Gastroesophageal sphincter (tissue), 4 donors: ENCODE measurements around the gene TMEM150B. TPM values are rescaled to one million over a fixed set of nuclear protein-coding genes. Genes with fewer than 3 reads are reported as not detected.
A peak's percentile ranks its signal among the peaks of the same experiment; 100 is the strongest.

Experiments
- ATAC-seq: fragments of 150-250 bp; one replicate; pipeline ENCODE4 v1.9.1; 2016; ENCODE audit warnings: mild to moderate bottlenecking, moderate library complexity
- H3K27ac ChIP-seq, 4 donors: fragments of 200-600 bp; sonication (generic) in 3 of 4; 1 replicate in 3 of 4; 2 replicates in 1 of 4; pipeline ENCODE4 v1.5.1; 2016 to 2019
- H3K27me3 ChIP-seq: fragments of 200-600 bp; sonication (generic); one replicate; pipeline ENCODE4 v1.5.1; 2019
- H3K36me3 ChIP-seq, 2 donors: fragments of 200-600 bp; sonication (generic); one replicate each; pipeline ENCODE4 v1.5.1; 2019; ENCODE audit warnings: control low read depth in 1 of 2
- H3K4me1 ChIP-seq, 3 donors: fragments of 200-600 bp; sonication (generic); 1 replicate in 2 of 3; 2 replicates in 1 of 3; pipeline ENCODE4 v1.5.1; 2016 to 2019; ENCODE audit warnings: control low read depth in 2 of 3
- H3K4me3 ChIP-seq, 2 donors: fragments of 200-600 bp; sonication (generic); one replicate each; pipeline ENCODE4 v1.5.1; 2019; ENCODE audit warnings: mild to moderate bottlenecking in 1 of 2, moderate library complexity in 1 of 2
- H3K9me3 ChIP-seq, 3 donors: fragments of 200-600 bp; sonication (generic); one replicate each; pipeline ENCODE4 v1.5.1; 2017 to 2019; ENCODE audit warnings: control low read depth in 2 of 3
- CTCF ChIP-seq, 4 experiments: fragments of 200-600 bp in 2 of 4; fragments of 450-650 bp in 2 of 4; sonication (generic) in 1 of 4; IDR thresholded peaks; one replicate each; pipeline ENCODE4 v1.5.1; 2017 to 2019; ENCODE audit warnings: antibody characterized with exemption in 4 of 4, mild to moderate bottlenecking in 2 of 4, moderate library complexity in 2 of 4
- EP300 ChIP-seq: sonication (generic); formaldehyde crosslinking; IDR thresholded peaks from one replicate; pipeline ENCODE4 v1.6.1; 2017; ENCODE audit warnings: antibody characterized with exemption, mild to moderate bottlenecking
- POLR2A ChIP-seq, 2 donors: fragments of 450-650 bp; IDR thresholded peaks; one replicate each; pipeline ENCODE4 v1.6.1; 2017; ENCODE audit warnings: antibody characterized with exemption in 2 of 2, mild to moderate bottlenecking in 2 of 2, moderate library complexity in 1 of 2
- POLR2AphosphoS5 ChIP-seq: sonication (generic); formaldehyde crosslinking; IDR thresholded peaks from one replicate; pipeline ENCODE4 v1.6.1; 2017; ENCODE audit warnings: antibody characterized with exemption
- WGBS, 2 donors: methylation state at CpG; one replicate each; pipeline ENCODE4 v1.1.5; 2018; ENCODE audit warnings: low coverage in 1 of 2; 5-methylcytosine and 5-hydroxymethylcytosine counted together
- total RNA-seq, 4 donors: library from RNA; depleted of rRNA; stranded (reverse); fragments of >200 nt; gene quantifications; one replicate each; pipeline ENCODE4 v1.1.0, GENCODE V29; 2016

TMEM150B gene, protein sequence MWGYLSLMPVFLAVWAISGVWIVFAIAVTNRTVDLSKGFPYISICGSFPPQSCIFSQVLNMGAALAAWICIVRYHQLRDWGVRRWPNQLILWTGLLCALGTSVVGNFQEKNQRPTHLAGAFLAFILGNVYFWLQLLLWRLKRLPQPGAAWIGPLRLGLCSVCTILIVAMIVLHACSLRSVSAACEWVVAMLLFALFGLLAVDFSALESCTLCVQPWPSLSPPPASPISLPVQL
- 10 to 100 TPM in 1 of 4 donors, 1 to 10 TPM in 2, not detected in 1; 2.2 to 12.4 (median 3.3) TPM for total RNA-seq

DNA sequence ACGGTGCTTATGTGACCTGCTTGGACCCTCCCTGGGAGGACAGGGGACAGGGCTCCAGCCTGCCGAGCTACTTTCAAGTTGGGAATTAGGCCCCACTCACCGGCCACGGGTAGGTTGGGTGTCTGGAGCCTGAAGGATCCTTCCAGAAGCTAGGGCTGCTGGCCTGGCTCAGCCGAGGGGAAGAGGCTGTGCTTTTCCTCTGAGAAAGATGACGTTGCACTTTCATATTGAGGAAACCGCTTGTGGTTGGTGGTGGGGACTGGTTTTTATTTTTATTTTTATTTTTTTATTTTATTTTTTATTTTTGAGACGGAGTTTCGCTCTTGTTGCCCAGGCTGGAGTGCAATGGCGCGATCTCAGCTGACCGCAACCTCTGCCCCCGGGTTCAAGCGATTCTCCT is at the start of gene TMEM150B:
Gene TMEM150B, minus strand, starts transcription at position 170 of the 400 bp plus-strand sequence. CDS start 4,305 bp downstream, outside the sequence.
- H3K36me3 ChIP-seq, result no peaks in the 10 kb centered on the region
- no peaks in the 10 kb centered on the region for H3K9me3 ChIP-seq
- peak within 1 kb of the TSS in 1 of 4 donors; percentile 49 for H3K27ac ChIP-seq
- peaks cover 0 to under 1% (median 0%) of the 10 kb centered on the region in 3 donors for H3K4me1 ChIP-seq
- TF ChIP-seq POLR2A (IDR thresholded peaks at IDR 0.05) (no peak), POLR2AphosphoS5 (no peak), CTCF (IDR thresholded peaks at IDR 0.05) (no peak), EP300 (no peak)
- ATAC-seq, result no peak
- peaks cover 25% of the 10 kb centered on the region for H3K27me3 ChIP-seq
- H3K4me3 ChIP-seq, result peak within 1 kb of the TSS in 1 of 2 donors; percentile 8
- 76 to 90% methylated on average over 6 to 12 of the region's 14 CpGs for WGBS, 2 donors

DNA sequence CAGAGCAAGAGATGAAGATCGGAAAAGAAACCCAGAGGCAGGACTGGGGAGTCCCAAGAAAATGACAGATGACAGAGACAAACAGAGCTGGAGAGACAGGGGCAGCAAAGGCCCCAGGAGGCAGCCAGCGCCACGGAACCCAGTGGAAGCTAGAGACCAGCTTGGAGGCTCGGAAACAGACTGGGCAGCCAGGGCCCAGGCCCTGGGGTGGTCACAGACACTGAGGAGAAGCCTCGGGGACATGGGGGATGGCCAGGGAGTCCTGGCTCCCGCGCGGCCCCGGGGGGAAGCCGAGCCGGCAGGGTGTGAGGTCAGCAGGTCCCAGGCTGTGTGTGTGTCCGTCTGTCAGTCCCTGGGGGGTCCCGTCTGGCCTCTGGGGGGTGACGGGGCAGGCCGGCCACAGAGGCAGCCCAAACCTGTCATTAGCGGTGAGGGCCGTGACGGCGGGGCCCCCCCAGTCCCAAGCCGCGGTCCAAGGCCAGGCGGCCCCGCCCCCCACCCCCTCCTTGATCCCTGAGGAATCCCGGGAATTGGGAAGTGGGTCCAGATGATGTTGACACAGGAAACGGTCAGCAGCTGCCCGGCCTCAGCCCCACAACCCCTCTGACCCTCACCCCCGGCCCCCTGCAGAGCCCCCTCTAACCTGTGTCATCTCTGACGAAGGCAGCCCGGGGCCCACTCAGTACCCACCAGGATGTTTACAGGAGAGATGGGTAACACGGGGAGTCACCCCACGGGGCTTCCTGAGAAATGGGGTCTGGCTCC is 49.0 kb upstream of the TMEM150B start:
- Histone ChIP-seq H3K4me1 (peaks cover 0 to 31% (median 11%) of the 10 kb centered on the region in 3 donors), H3K4me3 (no peak overlapping the region), H3K9me3 (no peaks in the 10 kb centered on the region), H3K36me3 (no peaks in the 10 kb centered on the region), H3K27me3 (peaks cover 90% of the 10 kb centered on the region), H3K27ac (no peak overlapping the region)
- ATAC-seq, result no peak
- no peak for TF ChIP-seq CTCF (IDR thresholded peaks at IDR 0.05)
- TF ChIP-seq POLR2AphosphoS5, result no peak
- no peak for TF ChIP-seq EP300
- TF ChIP-seq POLR2A (IDR thresholded peaks at IDR 0.05), result no peak
- WGBS, 2 donors, result 67 to 80% methylated on average over 1 to 4 of the region's 31 CpGs

GRCh38 chr19:55373306-55373992 is 48.3 kb upstream of the TMEM150B start:
- WGBS, 2 donors, result no CpG with 5 or more reads among the region's 9 CpGs
- Histone ChIP-seq H3K4me1 (peaks cover 0 to 38% (median 13%) of the 10 kb centered on the region in 3 donors), H3K9me3 (no peaks in the 10 kb centered on the region), H3K27me3 (peaks cover 97% of the 10 kb centered on the region), H3K36me3 (no peaks in the 10 kb centered on the region), H3K27ac (no peak overlapping the region), H3K4me3 (no peak overlapping the region)
- no peak for TF ChIP-seq POLR2A (IDR thresholded peaks at IDR 0.05)
- no peak for TF ChIP-seq POLR2AphosphoS5
- no peak for TF ChIP-seq EP300
- no peak for TF ChIP-seq CTCF (IDR thresholded peaks at IDR 0.05)
- ATAC-seq, result no peak

DNA sequence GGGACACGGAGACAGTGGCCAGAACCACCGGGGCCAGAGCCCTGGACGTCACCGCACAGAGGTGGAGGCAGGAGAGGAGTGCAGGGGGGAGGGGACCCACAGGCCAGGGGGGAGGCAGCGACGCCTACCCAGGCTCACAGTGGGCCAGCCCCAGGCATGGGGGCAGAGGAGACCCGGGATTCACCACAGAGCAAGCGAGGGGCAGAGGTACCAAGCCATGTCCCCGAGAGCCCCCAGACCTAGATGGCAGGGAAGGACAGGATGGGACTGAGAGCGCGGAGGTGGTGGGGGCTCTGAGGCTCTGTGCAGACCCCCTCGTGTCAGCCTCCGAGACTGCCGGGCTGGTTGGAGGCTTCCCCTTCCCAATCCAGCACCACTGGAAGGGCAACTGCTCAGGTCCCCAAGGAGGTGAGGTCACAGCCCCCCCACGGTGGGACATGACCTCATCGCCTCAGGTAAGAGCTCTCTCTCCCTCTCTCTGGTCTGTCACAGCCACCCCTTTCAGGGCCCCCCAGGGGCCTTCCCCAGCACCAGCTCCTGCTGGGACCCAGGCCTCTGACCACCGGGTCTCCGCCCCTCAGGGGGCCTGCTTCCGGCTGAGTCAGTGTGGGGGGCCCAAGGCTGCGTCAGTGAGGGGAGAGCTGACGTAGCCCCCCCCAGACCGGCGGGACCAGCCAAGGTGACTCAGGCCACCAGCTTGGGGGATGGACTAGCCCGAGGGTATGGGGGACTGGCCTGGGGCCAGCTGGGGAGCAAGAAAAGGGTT is 47.4 kb upstream of the TMEM150B start:
- H3K27me3 ChIP-seq, result peaks cover 100% of the 10 kb centered on the region
- ATAC-seq, result no peak

More for the DNA sequence above, 47.4 kb upstream of the TMEM150B start:
- Histone ChIP-seq H3K4me3 (no peak overlapping the region), H3K4me1 (peaks cover 0 to 33% (median 13%) of the 10 kb centered on the region in 3 donors), H3K36me3 (no peaks in the 10 kb centered on the region), H3K27ac (no peak overlapping the region), H3K9me3 (no peaks in the 10 kb centered on the region)
- no peak for TF ChIP-seq EP300
- no peak for TF ChIP-seq CTCF (IDR thresholded peaks at IDR 0.05)
- TF ChIP-seq POLR2AphosphoS5, result no peak
- TF ChIP-seq POLR2A (IDR thresholded peaks at IDR 0.05), result no peak
- 58% methylated on average over 7 of the region's 24 CpGs; no CpG with 5 or more reads in 1 of the 2 donors for WGBS, 2 donors
